HG02571 (cell line): ENCODE results near the gene EXTL1.

ENCODE experiments used
- ATAC-seq: cut with Tn5 transposase; IDR thresholded peaks from one replicate; pipeline ENCODE4 v1.9.1; 2021; ENCODE audit warnings: mild to moderate bottlenecking, moderate library complexity; ENCODE audit not compliant: unreplicated experiment

Gene EXTL1

DNA sequence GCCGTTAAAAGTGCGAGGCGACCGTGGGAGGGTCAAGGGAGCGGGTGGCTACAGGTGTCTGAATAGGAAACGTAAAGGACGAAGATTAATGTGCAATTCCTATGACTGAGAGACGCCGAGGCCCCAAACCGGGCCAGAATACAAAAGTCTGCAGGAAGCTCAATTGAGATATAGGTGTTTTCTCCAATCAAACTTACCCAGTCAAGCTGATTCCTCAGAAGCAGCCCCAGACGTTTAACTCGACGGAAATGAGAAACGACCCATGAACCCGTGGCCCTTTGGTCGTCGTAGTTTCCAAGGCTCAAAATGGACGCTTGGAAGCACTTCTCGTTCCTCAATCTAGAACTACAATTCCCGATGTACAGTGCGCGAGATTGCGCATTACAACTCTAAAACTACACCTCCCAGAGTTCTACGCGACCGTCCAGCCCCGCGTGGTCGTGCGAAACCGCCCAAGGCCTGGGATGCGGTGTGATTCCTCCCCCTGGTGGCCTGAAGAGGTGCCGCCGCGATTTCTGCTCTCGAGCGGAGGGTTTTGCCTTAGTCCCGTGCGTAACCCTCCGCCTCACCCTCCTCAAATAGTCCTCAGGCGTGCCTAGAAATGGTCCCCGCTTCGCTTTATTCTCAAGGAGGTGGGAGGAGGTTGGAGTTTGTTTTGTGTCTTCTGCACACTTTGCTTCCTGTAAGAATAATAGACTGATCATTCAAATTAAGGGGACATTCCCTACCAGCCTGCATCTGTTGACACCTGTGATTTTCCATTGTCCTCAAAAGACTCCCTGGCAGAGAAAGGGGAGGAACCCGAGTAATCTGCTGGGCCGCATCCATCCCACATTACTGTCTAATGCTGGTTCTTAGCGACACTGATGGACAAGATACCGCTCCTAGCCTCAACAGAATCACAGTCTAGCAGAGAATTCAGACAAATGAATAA lies 23.5 kb upstream of the EXTL1 start, which contains the start of gene PAFAH2:
Gene PAFAH2, minus strand, starts transcription at position 236 of the 934 bp plus-strand sequence. CDS start 7,247 bp downstream, outside the sequence.
- ATAC-seq, result peak; percentile 96

DNA sequence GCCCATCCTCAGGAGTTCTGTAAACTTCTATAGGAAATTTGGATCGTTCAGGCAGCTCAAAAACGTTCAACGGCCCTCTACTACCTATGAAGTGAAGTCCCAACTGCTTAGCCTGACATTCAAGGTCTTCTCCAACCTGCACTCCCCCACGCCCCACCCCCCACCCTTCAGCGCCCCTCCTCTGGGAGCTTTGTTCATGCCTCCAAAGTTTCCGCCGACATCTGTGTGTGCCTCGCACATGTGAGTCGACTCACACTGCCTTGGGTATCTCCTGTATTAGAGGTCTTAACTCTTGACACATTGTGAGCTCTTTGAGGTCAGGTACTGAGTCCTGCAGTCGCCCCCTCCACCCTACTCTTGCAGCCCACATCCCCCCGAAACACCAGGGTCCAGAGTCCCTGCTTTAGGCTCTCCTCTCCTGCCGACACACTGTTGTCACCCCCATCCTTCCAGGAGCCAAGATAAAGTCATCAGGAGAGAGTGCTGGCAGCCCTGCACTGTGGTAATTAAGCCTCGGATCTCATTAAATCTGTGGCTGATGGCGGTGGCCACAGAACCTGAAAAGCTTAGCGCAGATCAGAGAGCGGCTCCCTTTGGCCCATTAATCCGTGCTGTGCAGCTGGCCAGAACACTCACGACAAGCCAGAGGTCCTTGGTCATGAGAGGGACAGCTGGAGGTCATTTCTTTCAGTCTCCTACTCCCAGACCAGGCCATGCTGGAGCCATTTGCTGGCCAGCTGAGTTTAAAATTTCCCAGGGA lies 22.4 kb upstream of the EXTL1 start:
- no peak for ATAC-seq

DNA sequence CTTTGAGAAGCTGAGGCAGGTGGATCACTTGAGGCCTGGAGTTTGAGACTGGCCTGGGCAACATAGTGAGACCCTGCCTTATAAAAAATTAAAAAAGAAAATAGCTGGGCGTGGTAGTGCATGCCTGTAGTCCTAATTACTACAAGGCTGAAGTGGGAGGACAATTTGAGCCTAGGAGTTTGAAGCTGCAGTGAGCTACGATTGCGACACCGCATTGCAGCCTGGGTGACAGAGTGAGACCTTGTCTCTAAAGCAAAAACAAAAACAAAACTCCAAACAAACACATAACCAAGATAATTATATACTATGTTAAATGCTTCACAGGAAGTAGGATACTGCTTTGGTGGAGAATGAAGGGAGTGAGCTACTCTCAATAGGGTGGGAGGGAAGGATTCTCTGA lies 18.3 kb upstream of the EXTL1 start:
- no peak for ATAC-seq

- no peak for ATAC-seq
Observed at GRCh38 chr1:26003756-26004155, 17.8 kb upstream of the EXTL1 start.

- ATAC-seq, result no peak
Observed at GRCh38 chr1:26005434-26006105, 16.0 kb upstream of the EXTL1 start.

- ATAC-seq, result no peak
Observed at GRCh38 chr1:26006710-26007109, 14.9 kb upstream of the EXTL1 start.

GRCh38 chr1:26009796-26010447 lies 11.7 kb upstream of the EXTL1 start:
- no peak for ATAC-seq

GRCh38 chr1:26010825-26011224 lies 10.8 kb upstream of the EXTL1 start:
- ATAC-seq, result no peak

DNA sequence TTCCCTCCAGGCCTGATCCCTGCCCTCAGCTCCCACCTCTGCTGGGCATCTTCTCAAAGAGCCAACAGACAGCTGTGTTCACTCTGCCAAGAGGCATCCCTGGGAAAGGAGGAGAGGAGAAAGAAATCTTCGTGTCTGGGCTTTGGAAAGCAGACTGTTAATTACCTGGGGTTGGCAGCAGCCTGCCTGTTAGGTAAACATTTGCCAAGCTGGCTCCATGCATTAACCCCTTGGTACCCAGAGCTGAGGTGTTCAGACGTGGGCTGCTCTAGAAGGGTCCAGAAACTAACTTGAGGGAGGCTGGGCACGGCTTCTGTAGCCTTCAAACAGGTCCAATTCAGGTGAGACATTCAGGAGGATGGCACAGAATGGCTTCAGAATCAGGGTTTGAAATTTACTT lies 8.7 kb upstream of the EXTL1 start:
- no peak for ATAC-seq

DNA sequence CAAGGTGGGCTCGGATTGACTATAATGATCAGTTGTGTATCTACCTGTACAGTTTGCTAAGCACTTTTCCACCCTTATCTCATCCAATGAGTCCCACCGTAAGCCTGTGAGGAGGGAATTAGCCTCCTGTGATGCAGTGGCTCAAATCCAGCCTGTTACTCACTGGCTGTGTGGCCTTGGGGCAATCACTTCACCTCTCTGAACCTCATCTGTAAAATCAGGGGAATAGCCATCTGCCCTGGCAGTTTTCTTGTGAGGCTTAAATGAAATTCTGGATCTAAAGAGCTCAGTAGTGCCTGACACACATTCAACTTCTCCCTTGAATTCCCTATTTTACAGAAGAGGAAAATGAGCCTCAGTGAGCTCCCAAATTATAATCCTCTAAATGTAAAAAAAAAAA lies 7.4 kb upstream of the EXTL1 start:
- ATAC-seq, result no peak

- no peak for ATAC-seq
Observed at GRCh38 chr1:26015358-26015757, 6.2 kb upstream of the EXTL1 start.

GRCh38 chr1:26016258-26016952 lies 5.2 kb upstream of the EXTL1 start:
- ATAC-seq, result no peak

GRCh38 chr1:26016953-26017545 lies 4.5 kb upstream of the EXTL1 start:
- no peak for ATAC-seq

DNA sequence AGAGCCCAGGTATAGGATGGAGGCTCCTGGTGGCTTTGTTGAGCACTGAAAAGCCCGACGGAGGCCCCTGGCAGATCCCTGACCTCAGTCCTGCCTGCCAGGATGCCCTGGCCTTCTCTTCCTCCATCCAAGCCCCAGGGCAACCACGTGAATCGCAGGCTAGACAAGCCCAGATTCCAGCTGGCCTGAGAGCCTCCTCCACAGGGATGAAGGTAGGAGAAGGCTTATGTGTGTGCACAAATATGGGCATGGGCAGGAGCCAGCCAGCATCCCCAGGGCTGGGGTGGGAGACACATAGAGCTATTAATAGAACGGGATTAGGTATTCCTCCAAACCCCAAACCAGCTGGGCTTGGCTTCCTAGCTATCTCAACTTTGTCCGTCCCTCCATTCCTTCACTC lies 4.0 kb upstream of the EXTL1 start:
- ATAC-seq, result no peak

DNA sequence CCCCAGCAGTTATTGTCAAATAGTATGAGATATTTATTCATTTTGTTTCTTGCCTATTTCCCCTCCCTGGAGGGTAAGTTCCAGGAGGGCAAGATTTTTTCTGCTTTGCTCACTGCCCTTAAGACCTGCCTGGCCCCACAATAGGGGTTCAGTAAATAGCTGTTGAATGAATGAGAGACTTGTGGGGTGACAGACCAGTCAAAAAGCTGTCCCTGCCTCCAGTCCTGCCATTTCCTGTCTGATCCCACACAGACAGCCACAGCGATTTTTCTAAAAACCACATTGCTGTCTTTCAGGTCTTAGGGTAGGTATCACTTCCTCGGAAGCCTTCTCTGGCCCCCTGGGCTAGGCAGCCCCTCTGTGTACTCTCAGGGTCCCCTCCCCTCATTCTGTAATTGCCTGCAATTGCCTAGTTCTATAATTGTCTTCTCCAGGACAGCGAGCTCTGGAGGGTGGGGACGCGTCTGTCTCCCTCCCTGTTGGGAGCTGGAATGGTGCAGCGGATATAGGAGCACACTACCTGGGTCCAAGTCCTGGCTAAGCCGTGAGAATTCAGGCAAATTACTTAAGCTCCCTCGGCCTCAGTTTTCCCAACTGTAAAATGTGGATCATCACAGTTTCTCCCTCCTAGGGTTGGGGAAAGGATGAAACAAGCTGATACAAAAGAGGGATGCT lies 1.8 kb upstream of the EXTL1 start:
- ATAC-seq, result no peak

- ATAC-seq, result no peak
Observed at GRCh38 chr1:26020330-26020768, 1.2 kb upstream of the EXTL1 start.

DNA sequence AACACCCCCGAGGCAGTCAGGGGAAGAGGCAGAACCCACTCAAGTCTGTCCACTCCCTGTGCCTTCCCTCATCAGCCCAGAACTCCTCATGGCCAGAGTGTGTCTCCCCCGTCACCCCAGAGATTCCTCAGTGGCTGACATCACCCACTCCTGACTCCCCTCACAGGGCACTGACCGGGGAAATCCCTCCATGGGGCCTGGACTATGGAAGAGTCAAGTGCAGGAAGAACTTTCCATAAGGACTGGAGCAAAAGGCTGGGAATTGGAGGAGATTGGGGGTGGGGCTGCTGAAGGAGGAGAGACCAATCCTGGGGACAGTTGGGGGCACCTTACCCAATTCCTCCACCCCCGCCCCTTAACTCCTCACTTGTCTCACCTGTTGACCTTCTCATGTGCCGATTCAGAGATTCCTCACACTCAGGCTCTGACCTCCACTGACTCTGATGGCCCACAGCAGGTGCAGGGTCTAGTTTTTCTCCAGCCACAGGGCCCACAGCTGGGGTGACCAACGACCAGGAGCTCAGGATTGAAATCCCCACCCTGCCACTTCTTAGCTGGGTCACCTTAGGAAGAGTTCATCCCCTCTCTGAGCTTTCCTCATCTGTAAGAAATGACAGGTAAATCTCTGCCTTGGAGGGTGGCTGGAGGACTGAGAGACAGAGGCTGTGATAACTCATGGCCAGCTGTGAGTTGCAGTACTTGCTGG lies 481 bp upstream of the EXTL1 start:
- no peak for ATAC-seq

- ATAC-seq, result no peak
Observed at GRCh38 chr1:26022404-26022779, 817 bp downstream of the EXTL1 start.

GRCh38 chr1:26023009-26023408 lies 1.4 kb downstream of the EXTL1 start:
- ATAC-seq, result no peak
